ENCODE data around the gene CASD1. TPM values are rescaled to one million over a fixed set of nuclear protein-coding genes. Genes with fewer than 3 reads are reported as not detected.

CASD1 gene
- total and polyA plus RNA-seq, 10 of the 15 experiments (the other 5 are each of a cell fraction or from before 2014, with no cell fraction given) = 4.0 to 18.6 (median 10.7) TPM

DNA sequence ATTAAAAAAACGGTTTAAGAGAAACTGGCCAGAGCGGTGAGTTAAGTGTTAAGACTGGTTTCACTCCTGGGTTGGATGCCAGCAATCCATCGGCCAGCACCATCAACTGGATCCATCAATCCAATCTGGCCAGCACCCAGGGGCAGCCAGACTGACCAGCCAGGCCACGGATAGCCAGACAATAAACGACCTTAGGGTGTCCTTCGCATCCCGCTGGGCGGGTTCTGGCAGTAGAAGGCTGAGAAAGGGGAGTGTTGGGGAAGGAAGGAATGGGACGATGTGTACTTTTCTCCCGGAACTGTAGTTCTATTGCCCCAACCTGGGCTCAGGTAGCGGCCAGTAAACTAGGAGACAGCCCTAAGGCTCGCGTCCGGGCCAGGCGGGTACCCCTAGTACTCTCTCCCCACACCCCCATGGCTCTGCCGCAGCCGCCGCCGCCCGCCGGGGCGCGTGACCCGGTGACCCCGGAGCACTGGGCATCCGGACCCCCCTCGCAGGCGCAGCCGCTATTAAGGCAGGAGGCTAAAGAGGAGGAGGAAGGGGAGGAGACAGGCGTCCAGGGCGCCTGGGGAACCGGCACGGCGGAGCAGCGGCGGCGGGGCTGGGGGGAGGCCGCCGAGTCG, at the start of gene CASD1 (continued):
- TF ChIP-seq, protein P1, sequence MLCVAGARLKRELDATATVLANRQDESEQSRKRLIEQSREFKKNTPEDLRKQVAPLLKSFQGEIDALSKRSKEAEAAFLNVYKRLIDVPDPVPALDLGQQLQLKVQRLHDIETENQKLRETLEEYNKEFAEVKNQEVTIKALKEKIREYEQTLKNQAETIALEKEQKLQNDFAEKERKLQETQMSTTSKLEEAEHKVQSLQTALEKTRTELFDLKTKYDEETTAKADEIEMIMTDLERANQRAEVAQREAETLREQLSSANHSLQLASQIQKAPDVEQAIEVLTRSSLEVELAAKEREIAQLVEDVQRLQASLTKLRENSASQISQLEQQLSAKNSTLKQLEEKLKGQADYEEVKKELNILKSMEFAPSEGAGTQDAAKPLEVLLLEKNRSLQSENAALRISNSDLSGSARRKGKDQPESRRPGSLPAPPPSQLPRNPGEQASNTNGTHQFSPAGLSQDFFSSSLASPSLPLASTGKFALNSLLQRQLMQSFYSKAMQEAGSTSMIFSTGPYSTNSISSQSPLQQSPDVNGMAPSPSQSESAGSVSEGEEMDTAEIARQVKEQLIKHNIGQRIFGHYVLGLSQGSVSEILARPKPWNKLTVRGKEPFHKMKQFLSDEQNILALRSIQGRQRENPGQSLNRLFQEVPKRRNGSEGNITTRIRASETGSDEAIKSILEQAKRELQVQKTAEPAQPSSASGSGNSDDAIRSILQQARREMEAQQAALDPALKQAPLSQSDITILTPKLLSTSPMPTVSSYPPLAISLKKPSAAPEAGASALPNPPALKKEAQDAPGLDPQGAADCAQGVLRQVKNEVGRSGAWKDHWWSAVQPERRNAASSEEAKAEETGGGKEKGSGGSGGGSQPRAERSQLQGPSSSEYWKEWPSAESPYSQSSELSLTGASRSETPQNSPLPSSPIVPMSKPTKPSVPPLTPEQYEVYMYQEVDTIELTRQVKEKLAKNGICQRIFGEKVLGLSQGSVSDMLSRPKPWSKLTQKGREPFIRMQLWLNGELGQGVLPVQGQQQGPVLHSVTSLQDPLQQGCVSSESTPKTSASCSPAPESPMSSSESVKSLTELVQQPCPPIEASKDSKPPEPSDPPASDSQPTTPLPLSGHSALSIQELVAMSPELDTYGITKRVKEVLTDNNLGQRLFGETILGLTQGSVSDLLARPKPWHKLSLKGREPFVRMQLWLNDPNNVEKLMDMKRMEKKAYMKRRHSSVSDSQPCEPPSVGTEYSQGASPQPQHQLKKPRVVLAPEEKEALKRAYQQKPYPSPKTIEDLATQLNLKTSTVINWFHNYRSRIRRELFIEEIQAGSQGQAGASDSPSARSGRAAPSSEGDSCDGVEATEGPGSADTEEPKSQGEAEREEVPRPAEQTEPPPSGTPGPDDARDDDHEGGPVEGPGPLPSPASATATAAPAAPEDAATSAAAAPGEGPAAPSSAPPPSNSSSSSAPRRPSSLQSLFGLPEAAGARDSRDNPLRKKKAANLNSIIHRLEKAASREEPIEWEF (IDR thresholded peaks at IDR 0.05; ENCODE audit: insufficient replicate concordance, low read depth, low read length) = no peak
- TF ChIP-seq SIN3A (IDR thresholded peaks at IDR 0.05; ENCODE audit: low read depth, low read length) (no peak), ZZZ3 (IDR thresholded peaks at IDR 0.05; ENCODE audit: control insufficient read depth, insufficient read length, low read depth) (no peak), BACH1 (IDR thresholded peaks at IDR 0.05; ENCODE audit: borderline replicate concordance) (no peak), ZNF217 (IDR thresholded peaks at IDR 0.05) (no peak), EP300 (IDR thresholded peaks at IDR 0.05; ENCODE audit: borderline replicate concordance in 1 of 2, control insufficient read depth in 1 of 2, low read depth in 2 of 2, low read length in 2 of 2) (no peak), CREB1 (IDR thresholded peaks at IDR 0.05; ENCODE audit: low read depth) (no peak), ZNF384 (IDR thresholded peaks at IDR 0.05; ENCODE audit: borderline replicate concordance, low read depth, low read length) (no peak), BCL11A (IDR thresholded peaks at IDR 0.05; ENCODE audit: low read depth, low read length) (no peak), HDGF (IDR thresholded peaks at IDR 0.05) (0 out of 2 replicates have a peak, but pooled peaks have one; percentile 25)
- TF ChIP-seq, protein P2, sequence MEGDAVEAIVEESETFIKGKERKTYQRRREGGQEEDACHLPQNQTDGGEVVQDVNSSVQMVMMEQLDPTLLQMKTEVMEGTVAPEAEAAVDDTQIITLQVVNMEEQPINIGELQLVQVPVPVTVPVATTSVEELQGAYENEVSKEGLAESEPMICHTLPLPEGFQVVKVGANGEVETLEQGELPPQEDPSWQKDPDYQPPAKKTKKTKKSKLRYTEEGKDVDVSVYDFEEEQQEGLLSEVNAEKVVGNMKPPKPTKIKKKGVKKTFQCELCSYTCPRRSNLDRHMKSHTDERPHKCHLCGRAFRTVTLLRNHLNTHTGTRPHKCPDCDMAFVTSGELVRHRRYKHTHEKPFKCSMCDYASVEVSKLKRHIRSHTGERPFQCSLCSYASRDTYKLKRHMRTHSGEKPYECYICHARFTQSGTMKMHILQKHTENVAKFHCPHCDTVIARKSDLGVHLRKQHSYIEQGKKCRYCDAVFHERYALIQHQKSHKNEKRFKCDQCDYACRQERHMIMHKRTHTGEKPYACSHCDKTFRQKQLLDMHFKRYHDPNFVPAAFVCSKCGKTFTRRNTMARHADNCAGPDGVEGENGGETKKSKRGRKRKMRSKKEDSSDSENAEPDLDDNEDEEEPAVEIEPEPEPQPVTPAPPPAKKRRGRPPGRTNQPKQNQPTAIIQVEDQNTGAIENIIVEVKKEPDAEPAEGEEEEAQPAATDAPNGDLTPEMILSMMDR (IDR thresholded peaks at IDR 0.05 in 2 of 3, conservative IDR thresholded peaks at IDR 0.05 in 1 of 3; ENCODE audit: control insufficient read depth in 2 of 3, extremely low read depth in 1 of 3, insufficient read depth in 1 of 3, low read depth in 3 of 3, low read length in 3 of 3) = no peak
- TF ChIP-seq, protein P3, sequence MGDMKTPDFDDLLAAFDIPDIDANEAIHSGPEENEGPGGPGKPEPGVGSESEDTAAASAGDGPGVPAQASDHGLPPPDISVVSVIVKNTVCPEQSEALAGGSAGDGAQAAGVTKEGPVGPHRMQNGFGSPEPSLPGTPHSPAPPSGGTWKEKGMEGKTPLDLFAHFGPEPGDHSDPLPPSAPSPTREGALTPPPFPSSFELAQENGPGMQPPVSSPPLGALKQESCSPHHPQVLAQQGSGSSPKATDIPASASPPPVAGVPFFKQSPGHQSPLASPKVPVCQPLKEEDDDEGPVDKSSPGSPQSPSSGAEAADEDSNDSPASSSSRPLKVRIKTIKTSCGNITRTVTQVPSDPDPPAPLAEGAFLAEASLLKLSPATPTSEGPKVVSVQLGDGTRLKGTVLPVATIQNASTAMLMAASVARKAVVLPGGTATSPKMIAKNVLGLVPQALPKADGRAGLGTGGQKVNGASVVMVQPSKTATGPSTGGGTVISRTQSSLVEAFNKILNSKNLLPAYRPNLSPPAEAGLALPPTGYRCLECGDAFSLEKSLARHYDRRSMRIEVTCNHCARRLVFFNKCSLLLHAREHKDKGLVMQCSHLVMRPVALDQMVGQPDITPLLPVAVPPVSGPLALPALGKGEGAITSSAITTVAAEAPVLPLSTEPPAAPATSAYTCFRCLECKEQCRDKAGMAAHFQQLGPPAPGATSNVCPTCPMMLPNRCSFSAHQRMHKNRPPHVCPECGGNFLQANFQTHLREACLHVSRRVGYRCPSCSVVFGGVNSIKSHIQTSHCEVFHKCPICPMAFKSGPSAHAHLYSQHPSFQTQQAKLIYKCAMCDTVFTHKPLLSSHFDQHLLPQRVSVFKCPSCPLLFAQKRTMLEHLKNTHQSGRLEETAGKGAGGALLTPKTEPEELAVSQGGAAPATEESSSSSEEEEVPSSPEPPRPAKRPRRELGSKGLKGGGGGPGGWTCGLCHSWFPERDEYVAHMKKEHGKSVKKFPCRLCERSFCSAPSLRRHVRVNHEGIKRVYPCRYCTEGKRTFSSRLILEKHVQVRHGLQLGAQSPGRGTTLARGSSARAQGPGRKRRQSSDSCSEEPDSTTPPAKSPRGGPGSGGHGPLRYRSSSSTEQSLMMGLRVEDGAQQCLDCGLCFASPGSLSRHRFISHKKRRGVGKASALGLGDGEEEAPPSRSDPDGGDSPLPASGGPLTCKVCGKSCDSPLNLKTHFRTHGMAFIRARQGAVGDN (IDR thresholded peaks at IDR 0.05) = no peak; the same call in 1 of the 2 replicates
- TF ChIP-seq, protein P4, sequence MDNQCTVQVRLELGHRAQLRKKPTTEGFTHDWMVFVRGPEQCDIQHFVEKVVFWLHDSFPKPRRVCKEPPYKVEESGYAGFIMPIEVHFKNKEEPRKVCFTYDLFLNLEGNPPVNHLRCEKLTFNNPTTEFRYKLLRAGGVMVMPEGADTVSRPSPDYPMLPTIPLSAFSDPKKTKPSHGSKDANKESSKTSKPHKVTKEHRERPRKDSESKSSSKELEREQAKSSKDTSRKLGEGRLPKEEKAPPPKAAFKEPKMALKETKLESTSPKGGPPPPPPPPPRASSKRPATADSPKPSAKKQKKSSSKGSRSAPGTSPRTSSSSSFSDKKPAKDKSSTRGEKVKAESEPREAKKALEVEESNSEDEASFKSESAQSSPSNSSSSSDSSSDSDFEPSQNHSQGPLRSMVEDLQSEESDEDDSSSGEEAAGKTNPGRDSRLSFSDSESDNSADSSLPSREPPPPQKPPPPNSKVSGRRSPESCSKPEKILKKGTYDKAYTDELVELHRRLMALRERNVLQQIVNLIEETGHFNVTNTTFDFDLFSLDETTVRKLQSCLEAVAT (IDR thresholded peaks at IDR 0.05) = 0 out of 2 replicates have a peak, but pooled peaks have one; percentile 23
- TF ChIP-seq, protein P5, sequence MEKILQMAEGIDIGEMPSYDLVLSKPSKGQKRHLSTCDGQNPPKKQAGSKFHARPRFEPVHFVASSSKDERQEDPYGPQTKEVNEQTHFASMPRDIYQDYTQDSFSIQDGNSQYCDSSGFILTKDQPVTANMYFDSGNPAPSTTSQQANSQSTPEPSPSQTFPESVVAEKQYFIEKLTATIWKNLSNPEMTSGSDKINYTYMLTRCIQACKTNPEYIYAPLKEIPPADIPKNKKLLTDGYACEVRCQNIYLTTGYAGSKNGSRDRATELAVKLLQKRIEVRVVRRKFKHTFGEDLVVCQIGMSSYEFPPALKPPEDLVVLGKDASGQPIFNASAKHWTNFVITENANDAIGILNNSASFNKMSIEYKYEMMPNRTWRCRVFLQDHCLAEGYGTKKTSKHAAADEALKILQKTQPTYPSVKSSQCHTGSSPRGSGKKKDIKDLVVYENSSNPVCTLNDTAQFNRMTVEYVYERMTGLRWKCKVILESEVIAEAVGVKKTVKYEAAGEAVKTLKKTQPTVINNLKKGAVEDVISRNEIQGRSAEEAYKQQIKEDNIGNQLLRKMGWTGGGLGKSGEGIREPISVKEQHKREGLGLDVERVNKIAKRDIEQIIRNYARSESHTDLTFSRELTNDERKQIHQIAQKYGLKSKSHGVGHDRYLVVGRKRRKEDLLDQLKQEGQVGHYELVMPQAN (conservative IDR thresholded peaks at IDR 0.05) = no peak

Measured in GM12878 (cell line).